HepG2 (cell line): ENCODE results near the gene MRM3. TPM values are rescaled to one million over a fixed set of nuclear protein-coding genes. Genes with fewer than 3 reads are reported as not detected.

Experiments
- ATAD3A ChIP-seq: sonication (generic); formaldehyde crosslinking; IDR thresholded peaks from 2 replicates; pipeline ENCODE4 v1.4.0; 2020; ENCODE audit warnings: missing genetic modification reagents
- ATF5 ChIP-seq: sonication (generic); formaldehyde crosslinking; IDR thresholded peaks from 2 replicates; pipeline ENCODE4 v1.4.0; 2020; ENCODE audit warnings: mild to moderate bottlenecking, low read depth, missing genetic modification reagents
- E2F5 ChIP-seq: sonication (generic); formaldehyde crosslinking; conservative IDR thresholded peaks from 2 replicates; pipeline ENCODE4 v1.4.0; 2020; ENCODE audit warnings: missing genetic modification reagents
- FOXK2 ChIP-seq: fragments of 450-650 bp; IDR thresholded peaks from 2 replicates; pipeline ENCODE4 v1.6.1; 2016
- HNRNPUL1 ChIP-seq: fragments of 200-400 bp; formaldehyde crosslinking; IDR thresholded peaks from 2 replicates; pipeline ENCODE4 v1.6.1; 2017; ENCODE audit warnings: low read depth, mild to moderate bottlenecking, low read length, moderate library complexity
- ISL2 ChIP-seq: sonication (generic); formaldehyde crosslinking; IDR thresholded peaks from 2 replicates; pipeline ENCODE4 v1.5.0; 2020; ENCODE audit warnings: missing genetic modification reagents
- KDM1A ChIP-seq: IDR thresholded peaks from 2 replicates; pipeline ENCODE4 v1.6.1; 2016; ENCODE audit warnings: missing compliant biosample characterization
- PTBP1 ChIP-seq: fragments of 200-400 bp; formaldehyde crosslinking; IDR thresholded peaks from 2 replicates; pipeline ENCODE4 v1.6.1; 2018; ENCODE audit warnings: low read length, low read depth; ENCODE audit not compliant: poor library complexity, severe bottlenecking
- RARG ChIP-seq: sonication (generic); formaldehyde crosslinking; IDR thresholded peaks from 2 replicates; pipeline ENCODE4 v1.4.0; 2020; ENCODE audit warnings: low read depth, mild to moderate bottlenecking, missing genetic modification reagents
- TARDBP ChIP-seq: sonication (generic); formaldehyde crosslinking; IDR thresholded peaks from 2 replicates; pipeline ENCODE4 v1.8.0; 2022; ENCODE audit warnings: mild to moderate bottlenecking, missing genetic modification reagents
- TRIM22 ChIP-seq: fragments of 450-650 bp; IDR thresholded peaks from 2 replicates; pipeline ENCODE4 v1.6.1; 2017
- ZEB1 ChIP-seq: IDR thresholded peaks from 2 replicates; pipeline ENCODE4 v1.6.1; 2012; ENCODE audit warnings: mild to moderate bottlenecking, low read depth, inconsistent platforms; ENCODE audit not compliant: insufficient replicate concordance
- ZHX1 ChIP-seq: sonication (generic); formaldehyde crosslinking; IDR thresholded peaks from 2 replicates; pipeline ENCODE4 v1.8.1; 2022; ENCODE audit warnings: low read depth, mild to moderate bottlenecking, missing genetic modification reagents
- ZNF101 ChIP-seq: sonication (generic); formaldehyde crosslinking; IDR thresholded peaks from 2 replicates; pipeline ENCODE4 v1.4.0; 2020; ENCODE audit warnings: mild to moderate bottlenecking, low read depth, missing genetic modification reagents, borderline replicate concordance
- ZNF205 ChIP-seq: IDR thresholded peaks from 2 replicates; pipeline ENCODE4 v1.6.1; 2018; ENCODE audit warnings: missing biosample characterization, missing genetic modification reagents
- ZNF230 ChIP-seq: sonication (generic); formaldehyde crosslinking; IDR thresholded peaks from 2 replicates; pipeline ENCODE4 v1.4.0; 2020; ENCODE audit warnings: mild to moderate bottlenecking, missing genetic modification reagents
- ZNF280B ChIP-seq: sonication (generic); formaldehyde crosslinking; IDR thresholded peaks from 2 replicates; pipeline ENCODE4 v1.5.0; 2020; ENCODE audit warnings: missing genetic modification reagents, mild to moderate bottlenecking, borderline replicate concordance
- ZNF382 ChIP-seq: sonication (generic); formaldehyde crosslinking; IDR thresholded peaks from 2 replicates; pipeline ENCODE4 v1.5.0; 2020; ENCODE audit warnings: missing genetic modification reagents, mild to moderate bottlenecking, borderline replicate concordance
- ZNF431 ChIP-seq: sonication (generic); formaldehyde crosslinking; IDR thresholded peaks from 2 replicates; pipeline ENCODE4 v1.9.0; 2022; ENCODE audit warnings: missing genetic modification reagents, low read depth, mild to moderate bottlenecking, borderline replicate concordance
- ZNF468 ChIP-seq: sonication (generic); formaldehyde crosslinking; IDR thresholded peaks from 2 replicates; pipeline ENCODE4 v1.8.0; 2022; ENCODE audit warnings: mild to moderate bottlenecking, moderate library complexity, missing genetic modification reagents
- polyA plus RNA-seq, 8 experiments: library from polyadenylated mRNA; depleted of rRNA in 3 of 8; stranded (reverse) in 7 of 8; unstranded in 1 of 8; fragments of >200 nt; fragmentation: Illumina TruSeq in 4 of 8; extraction: Trizol in 4 of 8; gene quantifications; 2 replicates each; pipeline versions ENCODE4 v1.2.1 to v1.2.3, GENCODE V29; 2011 to 2016; ENCODE audit warnings: low read depth in 4 of 8, missing spikeins in 1 of 8, mixed read lengths in 1 of 8; ENCODE audit not compliant: insufficient read depth in 1 of 8
- total RNA-seq, 5 experiments: library from RNA; depleted of rRNA; stranded (reverse); fragments of >200 nt; fragmentation: Illumina TruSeq; extraction: Trizol; gene quantifications; 2 replicates each; pipeline ENCODE4 v1.2.3, GENCODE V29; 2016; ENCODE audit warnings: low read depth in 1 of 5

The MRM3 gene
- total and polyA plus RNA-seq, 2 of the 13 experiments (the other 11 are each of a cell fraction or from before 2014, with no cell fraction given): 12.3 to 25.5 TPM

- peak; percentile 84; the same call in 1 of the 2 replicates for TF ChIP-seq ZNF280B (CRISPR knock-in tag)
- TF ChIP-seq PTBP1: peak; percentile 51
- TF ChIP-seq HNRNPUL1: no peak; the same call in 1 of the 2 replicates
- TF ChIP-seq ZNF468: no peak
- no peak for TF ChIP-seq ATAD3A (CRISPR knock-in tag)
- peak; percentile 99 for TF ChIP-seq ZHX1
- TF ChIP-seq FOXK2: no peak
- TF ChIP-seq ZNF230 (CRISPR knock-in tag): peak; percentile 83; the same call in 1 of the 2 replicates
- no peak for TF ChIP-seq ZNF382 (CRISPR knock-in tag)
- TF ChIP-seq TRIM22: no peak
- no peak for TF ChIP-seq ZNF101 (CRISPR knock-in tag)
- no peak for TF ChIP-seq KDM1A (CRISPR knock-in tag)
- peak; percentile 50; the same call in 1 of the 2 replicates for TF ChIP-seq ISL2 (CRISPR knock-in tag)
- peak; percentile 96 for TF ChIP-seq TARDBP (CRISPR knock-in tag)
- peak; percentile 85 for TF ChIP-seq E2F5 (CRISPR knock-in tag)
- TF ChIP-seq ATF5 (CRISPR knock-in tag): no peak
- TF ChIP-seq ZNF431 (CRISPR knock-in tag): no peak
- no peak for TF ChIP-seq ZEB1
- TF ChIP-seq RARG (CRISPR knock-in tag): no peak; the same call in 1 of the 2 replicates
- TF ChIP-seq ZNF205 (CRISPR knock-in tag): peak; percentile 81
Observed at GRCh38 chr17:781805-782731, at the start of gene MRM3, which contains the start of gene GLOD4 (continued).
